GM19043 (cell line): ENCODE results near the gene PLB1.

Experiments used
- ATAC-seq: cut with Tn5 transposase; IDR thresholded peaks from one replicate; pipeline ENCODE4 v1.9.1; 2021; ENCODE audit warnings: low read depth; ENCODE audit not compliant: unreplicated experiment

The PLB1 gene

DNA sequence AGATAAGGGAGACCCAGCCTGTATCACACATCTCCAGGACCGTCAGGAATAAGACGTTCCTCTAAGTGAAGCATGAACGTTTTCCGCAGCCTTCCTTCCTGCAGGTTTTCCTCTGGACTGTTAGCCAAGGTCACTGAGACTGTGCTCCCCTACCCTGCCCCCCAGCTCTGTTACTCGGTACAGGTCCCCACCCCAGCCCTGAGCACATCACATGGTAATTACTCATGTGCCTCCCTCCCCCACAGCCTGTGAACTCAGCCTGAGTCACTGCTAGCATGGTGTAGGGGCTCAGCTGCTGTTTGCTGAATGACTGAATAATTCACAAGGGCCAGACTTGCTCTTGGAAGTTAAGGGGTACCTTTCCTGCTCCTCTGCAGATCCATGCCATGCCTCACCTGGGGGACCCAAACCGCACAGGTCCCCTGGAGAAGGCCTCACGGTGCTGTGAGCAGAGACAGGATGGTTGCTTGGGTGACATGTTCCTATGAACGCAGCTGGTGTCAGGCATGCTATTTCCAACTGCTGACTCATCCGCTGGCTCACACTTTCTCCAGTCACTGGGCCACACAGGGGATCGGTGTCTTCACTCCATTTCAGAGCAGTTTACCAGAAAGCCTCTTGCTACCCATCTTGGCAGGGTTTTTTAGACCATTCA, 88.2 kb downstream of the PLB1 start:
- no peak for ATAC-seq

- ATAC-seq = no peak
These were observed 91.0 kb downstream of the PLB1 start for GRCh38 chr2:28586867-28587266.

DNA sequence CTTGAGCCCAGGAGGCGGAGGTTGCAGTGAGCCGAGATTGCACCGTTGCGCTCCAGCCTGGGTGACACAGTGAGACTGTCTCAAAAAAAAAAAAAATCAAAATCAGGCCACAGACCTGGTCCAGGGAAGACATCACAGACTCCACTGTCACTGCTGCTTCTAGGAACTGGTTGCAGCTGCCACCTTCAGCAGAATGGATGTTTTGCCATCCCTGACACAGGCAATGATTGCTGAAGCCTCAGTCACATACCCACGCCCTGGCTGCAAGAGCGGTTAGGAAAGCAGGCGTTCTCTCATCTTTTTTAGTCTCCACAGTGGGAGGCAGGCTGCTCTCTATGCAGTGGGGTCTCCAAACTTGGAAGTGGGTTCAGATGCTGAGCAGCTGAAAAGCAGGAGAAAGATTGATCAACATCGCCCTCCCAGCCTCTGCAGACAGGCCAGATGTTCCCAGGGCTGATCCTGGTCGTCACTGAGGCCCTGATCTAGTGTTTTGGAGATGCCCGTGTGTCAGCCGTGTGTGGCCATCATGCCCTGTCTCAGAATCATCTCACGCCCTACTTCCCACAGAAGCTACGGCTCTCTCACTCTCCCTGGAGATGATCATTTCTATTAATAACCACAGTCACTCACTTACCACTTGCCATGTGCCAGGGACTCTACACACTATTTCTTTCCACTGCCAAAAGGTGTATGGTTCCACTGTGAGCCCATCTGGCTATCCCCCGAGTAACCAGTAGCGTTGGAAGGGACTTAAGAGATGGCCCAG, 91.8 kb downstream of the PLB1 start:
- no peak for ATAC-seq

DNA sequence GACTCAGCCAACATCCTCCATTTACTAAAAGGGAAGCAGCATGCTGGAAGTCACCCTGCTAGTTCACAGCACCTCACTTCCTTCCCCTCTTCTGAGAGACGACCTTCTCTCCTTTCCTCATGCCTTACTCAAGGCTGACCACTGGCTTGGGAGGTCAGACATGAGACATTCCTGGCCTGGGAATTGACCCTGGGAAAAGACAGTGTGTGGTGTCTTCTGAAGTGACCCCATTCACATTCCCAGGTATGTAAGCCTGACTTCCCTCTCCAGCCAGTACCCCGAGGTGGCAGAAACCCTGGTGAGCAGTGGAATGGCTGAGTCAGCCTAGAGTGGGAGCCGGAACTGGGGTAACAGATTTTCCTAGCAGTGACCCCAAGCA, 92.4 kb downstream of the PLB1 start:
- ATAC-seq = no peak

GRCh38 chr2:28589746-28590463, 94.0 kb downstream of the PLB1 start:
- ATAC-seq = no peak

- no peak for ATAC-seq
These were observed 94.8 kb downstream of the PLB1 start for GRCh38 chr2:28590496-28591301.

- ATAC-seq = no peak
These were observed 96.0 kb downstream of the PLB1 start for GRCh38 chr2:28591711-28592335.

DNA sequence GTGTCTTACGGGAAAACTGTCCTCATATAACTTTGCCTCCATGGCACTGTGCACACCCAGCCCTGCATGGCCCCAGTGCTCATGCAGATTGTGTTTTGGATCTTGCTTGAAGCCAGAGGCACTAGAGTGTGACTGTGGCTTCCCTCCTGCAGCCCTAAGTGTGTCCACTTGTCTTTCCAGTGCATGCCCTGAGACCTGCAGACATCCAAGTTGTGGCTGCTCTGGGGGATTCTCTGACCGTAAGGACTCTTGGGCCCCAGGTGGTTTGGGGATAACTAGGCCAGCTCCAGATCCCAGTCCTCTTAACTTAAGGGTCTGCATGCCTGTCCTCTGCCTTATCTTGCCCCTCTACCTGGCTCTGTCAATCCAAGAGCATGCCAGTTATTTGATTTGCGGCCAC, 96.6 kb downstream of the PLB1 start:
- ATAC-seq = no peak

DNA sequence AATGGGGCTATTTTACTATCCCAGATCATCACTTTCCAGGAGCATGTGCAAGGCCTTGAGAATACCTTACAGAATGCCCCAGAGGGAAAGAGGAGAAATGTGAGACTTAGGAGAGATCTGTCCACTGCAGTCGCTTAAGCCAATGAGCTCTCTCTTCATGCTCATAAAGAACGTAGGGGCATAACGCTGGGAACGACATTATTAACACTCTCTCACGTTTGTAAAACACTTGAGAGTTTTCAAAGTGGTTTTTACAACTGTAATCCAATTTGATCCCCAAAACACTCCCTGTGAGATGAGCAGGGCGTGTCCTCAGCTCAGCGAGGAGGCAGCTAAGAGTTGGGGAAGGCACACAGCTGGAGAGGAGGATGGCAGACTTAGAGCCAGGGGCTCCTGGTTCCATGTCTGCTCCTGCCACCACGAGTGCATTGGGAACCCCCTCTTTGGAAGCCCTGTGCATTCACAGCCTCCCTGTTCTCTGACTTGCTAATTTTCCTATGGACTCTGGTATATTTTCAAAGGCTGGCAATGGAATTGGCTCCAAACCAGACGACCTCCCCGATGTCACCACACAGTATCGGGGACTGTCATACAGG, 97.4 kb downstream of the PLB1 start:
- no peak for ATAC-seq

- ATAC-seq = peak; percentile 15
These were observed 98.1 kb downstream of the PLB1 start for GRCh38 chr2:28594000-28594331.

DNA sequence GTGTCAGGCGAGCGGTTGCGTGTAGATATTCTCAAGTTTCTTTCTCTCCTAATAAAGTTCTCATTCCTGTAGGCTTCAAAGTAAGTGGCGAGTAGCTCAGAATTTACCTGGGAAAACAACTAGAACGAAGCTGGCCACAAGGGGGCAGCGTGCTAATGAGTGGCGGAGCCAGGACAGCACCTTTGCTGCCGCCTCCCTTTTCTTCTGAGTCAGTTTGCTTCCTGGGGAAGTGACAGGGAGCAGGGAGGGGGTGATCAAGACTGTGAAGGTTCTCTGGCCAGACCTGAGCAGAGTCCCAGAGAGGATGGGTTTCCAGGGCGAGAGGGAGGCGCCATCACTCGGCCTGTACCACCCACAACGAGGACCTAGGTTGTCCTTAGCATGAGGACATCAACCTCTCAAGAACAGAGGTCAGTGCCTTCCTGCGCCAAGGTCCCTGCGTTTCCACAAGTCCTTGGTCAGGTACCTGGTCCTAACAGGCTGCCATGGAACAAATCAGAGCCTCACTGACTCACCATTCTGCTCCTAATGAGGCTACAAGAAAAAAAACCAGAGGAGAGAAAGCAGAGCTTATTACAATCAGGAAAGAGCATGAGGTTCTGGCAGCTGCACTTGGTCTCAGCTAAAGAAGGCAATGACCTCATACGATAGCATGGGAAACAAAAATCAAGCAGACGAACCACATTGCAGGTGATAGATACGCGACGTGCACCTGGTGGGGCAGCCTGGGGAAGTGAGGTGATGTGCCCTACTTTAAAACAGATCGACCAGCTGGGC, 98.7 kb downstream of the PLB1 start:
- ATAC-seq = peak; percentile 71

DNA sequence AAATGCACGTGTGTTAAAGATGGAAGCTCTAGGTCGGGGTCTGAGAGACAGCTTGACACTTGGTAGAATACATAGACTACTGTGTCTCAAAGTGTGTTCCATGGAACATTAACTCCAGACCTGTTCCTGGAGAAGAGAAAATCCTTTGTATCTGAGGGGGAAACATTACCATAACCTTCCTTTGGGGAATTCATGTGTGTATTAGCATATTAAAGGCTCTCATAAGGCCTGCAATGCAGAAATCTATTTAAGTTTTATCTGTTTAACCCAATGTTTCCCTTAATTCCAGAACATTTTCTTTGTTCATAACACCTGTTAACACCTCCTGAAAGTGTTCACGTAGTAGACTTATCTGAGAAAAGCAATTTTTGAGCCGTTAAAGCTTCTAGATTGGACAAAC, 99.5 kb downstream of the PLB1 start:
- ATAC-seq = no peak

GRCh38 chr2:28598484-28598883, 102.6 kb downstream of the PLB1 start:
- ATAC-seq = no peak

DNA sequence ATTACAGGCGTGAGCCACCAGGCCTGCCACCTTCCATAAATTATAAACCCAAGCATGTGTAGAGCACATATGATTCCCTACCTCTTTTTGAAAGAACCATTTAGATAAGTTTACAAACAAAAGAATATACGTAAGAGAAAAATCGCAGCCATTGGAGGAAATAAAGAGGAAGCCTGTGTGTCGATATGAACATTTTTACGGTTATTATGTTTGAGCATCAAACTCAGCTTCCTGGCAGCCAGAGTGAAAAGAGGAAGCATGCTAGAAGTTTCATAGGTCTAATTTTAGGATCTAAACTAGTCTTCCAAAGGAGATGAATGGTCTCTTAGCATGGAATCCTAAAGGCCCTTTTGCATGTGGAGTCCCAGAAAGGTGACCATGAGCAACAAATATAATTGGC, 104.3 kb downstream of the PLB1 start:
- no peak for ATAC-seq

GRCh38 chr2:28601616-28602015, 105.8 kb downstream of the PLB1 start:
- no peak for ATAC-seq

DNA sequence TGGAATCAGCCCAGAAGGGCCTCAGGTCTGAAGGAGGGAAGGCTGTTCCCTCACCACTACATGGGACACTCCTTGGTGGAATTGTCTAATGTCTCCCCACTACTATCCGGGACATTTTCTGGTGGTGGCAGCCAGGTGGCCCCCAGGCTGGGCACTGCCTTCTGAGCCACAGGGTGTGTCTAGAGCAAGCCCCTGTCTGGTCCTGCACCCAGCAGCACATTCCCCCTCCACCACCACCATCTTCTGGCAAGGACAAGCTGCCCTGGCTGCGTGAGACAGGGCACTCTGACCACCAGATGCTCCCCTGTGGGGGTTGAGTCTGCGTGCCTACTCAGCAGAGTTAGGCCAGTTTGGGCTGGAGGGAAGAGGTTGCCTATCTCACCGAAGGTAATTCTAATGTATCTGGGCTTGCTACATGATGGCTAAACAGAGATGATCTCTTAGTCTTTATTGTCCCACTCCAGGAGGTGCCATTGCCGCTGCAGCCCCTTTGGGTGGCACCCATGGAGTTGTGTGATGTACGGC, 106.3 kb downstream of the PLB1 start:
- ATAC-seq = no peak

GRCh38 chr2:28602751-28603639, 107.1 kb downstream of the PLB1 start:
- ATAC-seq = no peak

DNA sequence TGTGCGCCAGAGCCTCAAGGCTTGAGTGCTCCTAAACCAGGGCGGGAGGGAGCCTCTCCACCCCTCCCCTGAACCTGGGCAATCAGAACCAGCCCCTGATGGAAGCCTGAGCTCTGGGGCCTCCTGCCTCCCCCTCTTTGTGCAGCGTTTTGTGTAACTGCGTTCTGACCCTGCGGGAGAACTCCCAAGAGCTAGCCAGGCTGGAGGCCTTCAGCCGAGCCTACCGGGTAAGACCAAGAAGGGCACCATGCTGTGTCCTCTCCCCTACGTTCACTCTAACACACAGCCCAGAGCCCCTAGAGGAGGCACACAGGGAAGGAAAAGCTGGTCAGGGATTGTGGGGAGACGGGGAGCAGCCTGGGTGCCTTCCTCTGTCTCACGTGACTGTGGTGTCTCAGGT, 108.0 kb downstream of the PLB1 start:
- no peak for ATAC-seq
